SH-SY5Y (cell line): Measurements from ENCODE around the gene RAB25.

Source experiments
- GATA2 ChIP-seq: IDR thresholded peaks from 2 replicates; pipeline ENCODE4 v1.6.1; 2011; ENCODE audit warnings: mild to moderate bottlenecking, low read depth, low read length
- GATA3 ChIP-seq: IDR thresholded peaks from 2 replicates; pipeline ENCODE4 v1.6.1; 2011; ENCODE audit warnings: low read depth, mild to moderate bottlenecking, low read length, moderate library complexity

DNA sequence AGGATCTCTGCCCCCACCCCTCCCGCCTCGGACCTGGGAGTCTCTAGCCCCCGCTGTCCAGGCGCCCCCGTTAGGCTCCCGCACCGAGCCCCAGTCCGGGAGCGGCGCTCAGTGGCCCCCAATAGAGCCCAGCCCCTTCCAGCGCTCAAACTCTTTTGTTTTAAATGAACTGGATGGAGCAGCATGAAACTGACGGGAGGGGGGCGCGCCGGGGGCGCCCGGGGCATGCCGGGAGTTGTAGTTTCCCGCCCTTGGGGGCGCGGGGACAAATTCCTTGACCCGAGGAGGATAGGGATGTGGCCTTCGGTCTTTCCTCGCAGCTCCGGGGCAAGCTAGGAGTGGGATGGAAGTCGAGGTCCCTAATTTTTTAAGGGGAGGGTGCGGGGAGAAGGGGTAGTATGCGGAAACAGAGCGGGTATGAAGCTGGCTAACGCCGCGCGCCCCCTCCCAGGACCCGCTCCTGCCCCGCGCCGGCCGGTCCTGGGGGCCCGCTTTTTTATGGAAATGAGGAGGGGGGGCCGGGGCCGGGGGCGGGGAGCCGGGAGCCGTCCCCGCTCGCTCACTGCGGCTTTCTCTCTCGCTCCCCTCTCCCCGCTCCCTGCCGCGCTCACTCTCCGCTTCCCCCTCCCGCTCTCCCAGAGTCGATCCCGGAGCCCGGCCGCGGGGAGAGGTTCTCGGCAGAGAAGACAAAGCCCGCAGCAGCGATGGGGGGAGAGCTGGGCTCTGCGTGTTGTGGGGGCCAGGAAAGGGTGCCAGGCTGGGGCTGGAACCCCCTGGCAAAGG lies 21.5 kb downstream of the RAB25 start, which contains the start of gene MEX3A:
- TF ChIP-seq GATA2 (0 out of 2 replicates have a peak, but pooled peaks have one; percentile 25), GATA3 (no peak)
